Bone marrow (tissue), 2 donors: ENCODE results near the gene ASGR1.

Experiments
- DNase-seq, 2 donors: peaks; one replicate each; lab custom pipeline; 2025; lab: John Stamatoyannopoulos, UW

Gene ASGR1, protein sequence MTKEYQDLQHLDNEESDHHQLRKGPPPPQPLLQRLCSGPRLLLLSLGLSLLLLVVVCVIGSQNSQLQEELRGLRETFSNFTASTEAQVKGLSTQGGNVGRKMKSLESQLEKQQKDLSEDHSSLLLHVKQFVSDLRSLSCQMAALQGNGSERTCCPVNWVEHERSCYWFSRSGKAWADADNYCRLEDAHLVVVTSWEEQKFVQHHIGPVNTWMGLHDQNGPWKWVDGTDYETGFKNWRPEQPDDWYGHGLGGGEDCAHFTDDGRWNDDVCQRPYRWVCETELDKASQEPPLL

DNA sequence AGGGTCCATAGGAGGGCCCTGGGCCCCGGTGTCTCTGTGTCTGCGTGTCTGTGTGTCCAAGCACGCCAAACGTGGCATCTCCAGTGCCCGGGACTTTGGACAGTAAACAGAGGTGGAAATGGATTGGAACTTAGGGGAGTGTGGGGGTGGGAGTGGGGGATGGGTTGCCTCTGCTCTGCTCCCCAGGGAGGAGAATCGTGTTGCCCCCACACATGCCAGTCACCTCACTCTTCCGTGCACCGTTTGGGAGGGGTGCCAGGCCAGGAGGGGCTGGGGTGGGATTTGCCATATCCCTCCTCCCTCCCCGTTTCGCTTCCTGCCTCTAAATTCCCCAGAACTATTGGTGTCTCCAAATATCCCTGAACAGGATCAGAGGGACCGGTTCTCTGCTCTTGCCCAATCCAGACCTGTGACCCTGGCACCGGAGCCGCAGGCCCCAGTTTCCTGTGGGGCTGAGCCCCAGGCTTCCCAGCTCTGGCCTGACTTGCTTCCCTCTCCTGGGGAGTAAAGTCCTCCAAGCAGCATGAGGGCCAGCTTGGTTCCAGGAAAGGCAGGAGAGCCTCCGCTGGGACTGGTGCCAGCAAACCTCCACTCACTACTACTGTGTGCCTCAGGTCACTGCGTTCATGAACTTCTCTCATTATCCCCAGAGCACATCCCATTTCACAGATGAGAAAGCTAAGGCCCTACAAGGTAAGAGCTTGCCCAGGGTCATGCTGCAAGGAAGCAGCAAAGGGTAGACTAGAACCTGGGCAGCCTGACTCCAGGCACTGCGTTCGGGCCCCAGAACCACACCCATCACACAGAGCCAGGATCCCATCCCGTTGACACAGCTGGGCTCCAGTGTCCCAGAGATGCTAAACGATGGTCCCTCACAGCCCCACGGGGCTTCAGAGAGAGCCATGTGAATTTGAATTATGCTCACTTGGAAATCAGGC is at the start of gene ASGR1:
Gene ASGR1, minus strand, starts transcription at position 54 of the 938 bp plus-strand sequence. CDS start 807 bp downstream, outside the sequence.
- no peak for DNase-seq

DNA sequence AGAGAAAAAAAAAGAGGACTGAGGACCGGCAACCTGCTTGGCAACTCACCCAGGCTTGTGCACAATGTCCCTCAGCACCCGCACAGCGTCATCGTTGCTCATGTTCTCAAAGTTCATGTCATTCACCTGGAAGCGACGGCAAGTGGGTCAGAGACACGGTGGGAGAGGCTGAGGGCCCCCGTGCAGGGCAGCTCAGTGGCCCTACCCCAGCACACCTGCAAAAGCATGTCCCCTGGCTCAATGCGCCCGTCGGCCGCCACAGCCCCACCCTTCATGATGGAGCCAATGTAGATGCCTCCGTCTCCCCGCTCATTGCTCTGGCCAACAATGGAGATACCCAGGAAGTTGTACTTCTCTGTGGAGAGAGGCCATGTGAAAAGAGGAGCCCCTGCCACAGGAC is 49.8 kb upstream of the ASGR1 start:
- DNase-seq: no peak

DNA sequence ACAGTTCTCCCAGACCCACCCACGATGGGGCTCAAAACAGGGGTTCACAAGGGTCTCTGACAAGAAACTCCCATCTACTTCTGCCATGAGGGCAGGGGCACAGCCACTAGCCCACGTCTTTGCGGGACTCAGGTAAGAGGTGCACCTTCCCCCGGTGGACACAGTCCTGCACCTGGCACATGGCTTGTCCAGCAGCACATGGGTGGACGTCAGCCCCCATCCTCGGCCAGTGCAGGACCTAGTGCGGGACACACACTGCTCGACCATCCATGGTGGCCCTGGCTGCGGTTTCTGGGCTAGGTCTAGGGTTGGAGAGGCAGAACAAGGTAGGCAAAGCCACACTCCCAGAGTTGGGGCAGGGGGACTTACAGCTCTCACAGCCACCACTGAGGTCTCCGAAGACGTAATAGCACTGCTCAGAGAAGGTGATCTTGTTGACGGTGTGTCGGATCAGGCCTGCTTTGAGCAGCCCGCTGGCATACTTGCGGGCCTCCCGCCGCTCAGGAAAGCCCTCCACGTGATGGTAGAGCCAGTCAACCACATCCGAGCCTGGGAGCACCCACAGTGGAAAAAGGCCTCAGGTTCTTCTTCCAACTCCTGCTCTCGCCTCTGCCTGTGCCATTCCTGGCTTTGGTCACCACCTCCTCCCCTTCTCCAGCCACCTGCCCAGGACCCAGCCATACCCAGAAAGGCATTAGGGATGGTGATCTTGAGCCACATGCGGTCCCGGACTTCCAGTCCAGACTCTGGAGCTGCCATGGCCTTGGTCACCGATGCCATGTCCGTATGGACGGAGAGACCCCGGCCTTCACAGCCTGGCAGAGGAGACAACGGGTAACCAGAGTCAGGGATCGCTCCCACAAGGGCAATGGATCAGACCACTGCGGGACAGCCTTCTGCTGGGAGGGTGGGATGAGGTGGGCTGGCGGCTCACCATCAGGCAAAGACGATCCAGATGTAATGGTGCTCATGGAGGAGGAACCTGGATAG is 47.8 kb upstream of the ASGR1 start:
- no peak for DNase-seq

DNA sequence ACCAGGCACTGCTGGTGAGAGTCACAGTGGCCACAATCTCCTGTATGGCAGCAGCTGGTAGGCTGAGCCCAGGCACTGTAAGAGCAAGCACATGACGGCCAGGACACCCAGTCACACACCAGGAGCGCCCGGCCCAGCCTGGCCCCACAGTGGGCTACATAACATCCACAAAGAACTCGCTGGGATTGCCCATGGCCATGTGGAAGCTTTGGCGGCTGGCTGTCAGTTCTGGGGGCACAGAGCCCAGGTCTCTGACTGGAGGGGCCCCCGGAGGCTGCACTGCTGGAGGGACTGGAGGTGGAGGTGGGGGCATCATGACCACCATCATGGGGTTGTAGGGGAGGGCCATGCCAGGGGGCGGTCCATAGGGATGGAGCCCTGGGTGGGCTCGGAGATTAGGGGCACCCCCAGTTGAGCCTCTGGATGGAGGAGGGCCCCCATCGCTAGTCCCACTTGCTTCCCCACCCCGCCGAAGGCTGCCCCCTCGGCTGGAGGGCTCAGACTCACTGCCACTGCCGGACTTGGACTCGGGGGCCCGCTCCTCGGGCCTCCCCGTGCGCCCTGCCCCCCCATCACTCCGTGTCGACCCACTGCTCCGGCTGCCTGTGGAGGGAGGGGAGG is 46.7 kb upstream of the ASGR1 start:
- DNase-seq: no peak

DNA sequence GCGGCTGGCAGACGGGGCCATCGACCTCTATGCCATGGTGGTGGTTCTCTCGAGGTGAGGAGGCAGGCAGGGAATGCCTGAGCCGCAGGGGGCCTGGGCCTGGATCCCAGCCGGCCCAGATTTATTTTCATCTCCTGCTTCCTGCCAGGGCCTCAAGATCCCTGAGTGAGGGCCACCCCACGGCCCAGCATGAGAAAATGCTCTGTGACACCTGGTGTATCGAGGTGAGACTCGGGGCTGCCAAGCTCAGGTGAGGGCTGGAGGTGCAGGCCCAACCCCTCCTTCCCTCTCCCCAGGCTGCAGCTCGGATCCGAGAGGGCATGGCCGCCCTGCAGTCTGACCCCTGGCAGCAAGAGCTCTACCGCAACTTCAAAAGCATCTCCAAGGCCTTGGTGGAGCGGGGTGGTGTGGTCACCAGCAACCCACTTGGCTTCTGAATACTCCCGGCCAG is 45.5 kb upstream of the ASGR1 start:
- DNase-seq: no peak

DNA sequence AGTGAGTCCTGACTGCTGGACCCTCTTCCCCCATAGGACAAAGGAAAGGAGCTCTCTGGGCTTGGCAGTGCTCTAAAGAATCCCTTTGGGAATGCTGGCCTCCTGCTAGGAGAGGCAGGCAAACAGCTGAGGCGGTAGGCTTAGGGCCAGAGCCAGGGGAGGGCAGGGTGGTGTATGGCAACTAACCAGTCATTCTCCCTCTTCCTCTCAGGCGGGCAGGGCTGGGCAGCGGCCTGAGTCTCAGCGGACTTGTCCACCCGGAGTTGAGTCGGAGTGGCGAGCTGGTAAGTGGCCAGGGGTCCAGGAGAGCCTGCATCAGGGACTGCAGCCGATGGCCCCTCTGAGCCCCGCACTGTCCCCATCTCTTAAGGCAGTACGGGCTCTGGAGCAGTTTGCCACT is 44.9 kb upstream of the ASGR1 start:
- DNase-seq: no peak

DNA sequence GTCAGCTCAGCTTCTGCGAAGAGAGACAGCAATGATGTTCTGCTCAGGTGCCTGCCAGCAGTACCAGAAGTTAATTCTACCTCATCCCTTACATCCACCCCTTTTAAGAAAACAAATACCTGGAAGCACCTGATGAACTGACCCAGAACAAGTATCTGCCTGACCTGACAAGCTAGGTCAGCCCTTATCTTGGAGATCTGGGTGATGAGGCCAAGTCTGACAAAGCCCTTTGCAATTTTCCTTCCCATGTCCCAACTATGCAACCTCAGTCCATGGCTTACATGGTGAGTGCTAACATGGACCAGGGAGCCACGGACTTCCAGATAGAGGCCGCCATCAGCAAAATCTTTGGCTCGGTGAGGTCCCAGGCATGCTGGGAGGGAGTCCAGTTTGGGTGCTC is 44.2 kb upstream of the ASGR1 start:
- no peak for DNase-seq

DNA sequence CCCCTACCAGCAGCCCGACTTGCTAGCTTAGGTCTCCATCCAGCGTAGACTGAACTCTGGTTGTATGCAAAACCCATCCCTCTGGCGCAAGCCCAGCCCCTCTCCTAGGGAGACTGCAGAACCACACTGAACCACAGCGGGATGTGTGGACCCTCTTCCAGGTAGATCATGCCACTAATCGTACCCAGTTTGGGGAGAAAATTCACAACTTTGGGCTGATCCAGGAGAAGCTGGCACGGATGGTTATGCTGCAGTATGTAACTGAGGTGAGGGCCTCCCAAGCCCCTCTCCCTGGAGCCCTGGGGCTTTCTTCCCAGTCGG is 43.8 kb upstream of the ASGR1 start:
- DNase-seq: no peak

DNA sequence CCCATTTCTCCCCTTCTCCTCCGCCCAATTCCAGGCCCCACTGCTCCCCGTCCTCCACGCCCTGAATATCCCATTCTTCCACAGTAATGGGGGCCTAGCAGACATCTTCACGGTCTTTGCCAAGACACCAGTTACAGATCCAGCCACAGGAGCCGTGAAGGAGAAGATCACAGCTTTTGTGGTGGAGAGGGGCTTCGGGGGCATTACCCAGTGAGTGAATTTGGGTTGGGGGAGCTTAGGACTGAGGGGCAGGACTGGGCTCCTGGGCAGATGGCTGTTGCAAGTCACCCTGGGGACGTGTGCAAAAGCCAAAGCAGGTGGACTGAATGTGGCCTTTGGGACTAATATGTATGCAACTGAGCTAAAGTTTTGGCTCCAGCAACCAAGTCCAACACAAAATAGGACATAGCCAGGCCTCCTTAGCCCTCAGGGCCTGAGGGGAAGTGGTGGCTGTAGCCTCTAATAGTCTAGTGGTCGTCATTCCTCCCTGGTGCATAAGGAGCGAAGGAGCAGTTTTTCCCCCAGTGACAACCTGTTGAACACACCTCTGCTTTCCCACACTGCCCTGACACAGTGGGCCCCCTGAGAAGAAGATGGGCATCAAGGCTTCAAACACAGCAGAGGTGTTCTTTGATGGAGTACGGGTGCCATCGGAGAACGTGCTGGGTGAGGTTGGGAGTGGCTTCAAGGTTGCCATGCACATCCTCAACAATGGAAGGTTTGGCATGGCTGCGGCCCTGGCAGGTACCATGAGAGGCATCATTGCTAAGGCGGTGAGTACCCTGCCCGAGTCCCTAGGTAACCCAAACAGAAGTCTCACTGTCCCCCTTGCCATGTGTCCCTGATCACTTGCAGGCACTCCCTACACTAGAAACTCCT is 43.2 kb upstream of the ASGR1 start:
- DNase-seq: no peak

DNA sequence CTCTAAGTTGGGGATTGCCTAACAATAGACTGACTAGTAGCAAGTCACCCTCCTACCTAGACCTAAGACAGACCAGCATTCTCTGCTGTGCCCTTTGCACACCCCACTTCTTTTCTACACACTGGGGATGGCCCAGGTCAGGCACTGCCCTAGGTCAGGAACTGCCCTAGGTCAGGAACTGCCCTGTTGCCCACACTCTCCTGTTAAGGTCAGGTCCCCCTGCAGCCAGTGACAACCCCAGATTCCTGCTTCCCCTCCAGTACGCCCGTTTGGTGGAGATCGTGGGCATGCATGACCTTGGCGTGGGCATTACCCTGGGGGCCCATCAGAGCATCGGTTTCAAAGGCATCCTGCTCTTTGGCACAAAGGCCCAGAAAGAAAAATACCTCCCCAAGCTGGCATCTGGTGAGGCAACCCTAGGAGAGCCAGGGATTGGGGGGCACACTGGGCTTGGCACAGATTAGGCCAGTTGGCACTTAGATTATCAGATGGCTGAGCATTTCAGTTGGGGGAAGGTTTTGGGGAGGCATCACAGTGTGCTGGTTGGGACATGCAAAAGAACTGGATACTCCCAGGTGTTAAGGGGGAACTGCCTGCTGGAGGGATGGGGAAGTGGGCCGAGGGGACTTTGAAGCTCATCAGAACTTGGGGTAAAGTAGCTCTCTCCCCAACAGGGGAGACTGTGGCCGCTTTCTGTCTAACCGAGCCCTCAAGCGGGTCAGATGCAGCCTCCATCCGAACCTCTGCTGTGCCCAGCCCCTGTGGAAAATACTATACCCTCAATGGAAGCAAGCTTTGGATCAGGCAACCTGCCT is 42.3 kb upstream of the ASGR1 start:
- no peak for DNase-seq

DNA sequence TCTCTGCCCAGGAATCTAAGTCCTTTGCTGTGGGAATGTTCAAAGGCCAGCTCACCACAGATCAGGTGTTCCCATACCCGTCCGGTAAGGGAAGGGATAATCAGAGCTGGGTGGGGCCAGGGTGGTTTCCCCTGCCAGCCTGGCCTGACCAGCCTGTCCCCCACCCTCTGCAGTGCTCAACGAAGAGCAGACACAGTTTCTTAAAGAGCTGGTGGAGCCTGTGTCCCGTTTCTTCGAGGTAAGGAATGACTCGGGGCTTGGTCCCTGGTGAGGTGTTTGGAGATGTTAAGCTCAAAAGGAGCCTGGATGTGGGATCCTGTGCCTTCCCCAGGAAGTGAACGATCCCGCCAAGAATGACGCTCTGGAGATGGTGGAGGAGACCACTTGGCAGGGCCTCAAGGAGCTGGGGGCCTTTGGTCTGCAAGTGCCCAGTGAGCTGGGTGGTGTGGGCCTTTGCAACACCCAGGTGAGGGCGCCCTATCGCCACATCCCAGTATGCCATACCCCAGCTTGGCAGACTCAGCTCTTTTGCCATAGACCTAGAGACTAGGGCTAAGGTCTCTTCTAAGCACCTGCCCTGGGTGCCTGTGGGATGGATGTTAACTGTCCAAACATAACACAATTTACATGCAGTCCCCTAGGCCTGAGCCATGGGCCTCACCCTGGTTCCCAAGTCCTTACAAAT is 41.6 kb upstream of the ASGR1 start:
- peak in 1 of 2 donors; percentile 15 for DNase-seq

DNA sequence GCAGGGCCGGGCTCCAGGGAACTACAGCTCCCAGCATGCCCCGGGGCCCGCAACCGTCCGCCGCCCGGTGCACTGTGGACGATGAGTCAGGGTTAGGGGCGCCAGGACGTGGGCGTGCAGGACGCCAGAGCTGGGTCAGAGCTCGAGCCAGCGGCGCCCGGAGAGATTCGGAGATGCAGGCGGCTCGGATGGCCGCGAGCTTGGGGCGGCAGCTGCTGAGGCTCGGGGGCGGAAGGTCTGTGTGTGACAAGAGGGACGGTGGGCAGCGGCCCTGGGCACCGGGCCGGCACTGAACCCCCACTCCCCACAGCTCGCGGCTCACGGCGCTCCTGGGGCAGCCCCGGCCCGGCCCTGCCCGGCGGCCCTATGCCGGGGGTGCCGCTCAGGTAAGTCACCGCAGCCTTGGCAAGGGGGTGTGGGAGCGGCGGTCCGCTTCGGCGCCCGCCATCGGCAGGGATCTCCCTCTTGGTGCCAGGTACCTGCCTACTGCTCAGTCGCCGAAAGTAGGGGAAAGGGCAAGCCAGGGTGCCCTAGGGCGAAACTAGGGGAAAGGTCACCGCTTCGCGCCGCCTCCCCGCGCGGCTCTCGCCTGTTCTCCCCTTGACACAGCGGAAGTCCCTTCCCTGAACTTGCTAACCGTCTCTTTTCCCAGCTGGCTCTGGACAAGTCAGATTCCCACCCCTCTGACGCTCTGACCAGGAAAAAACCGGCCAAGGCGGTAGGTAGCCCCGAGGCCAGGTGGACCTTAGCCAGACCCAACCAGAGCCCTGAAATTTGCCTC is 40.8 kb upstream of the ASGR1 start, which contains the start of the genes ACADVL and DLG4:
Gene ACADVL, plus strand, starts transcription at position 127 of the 781 bp plus-strand sequence. Its CDS starts 47 bp downstream, at position 174.
Gene DLG4, minus strand, starts transcription at position 25 of the 781 bp plus-strand sequence.
- peak; percentile 50 to 56 for DNase-seq

DNA sequence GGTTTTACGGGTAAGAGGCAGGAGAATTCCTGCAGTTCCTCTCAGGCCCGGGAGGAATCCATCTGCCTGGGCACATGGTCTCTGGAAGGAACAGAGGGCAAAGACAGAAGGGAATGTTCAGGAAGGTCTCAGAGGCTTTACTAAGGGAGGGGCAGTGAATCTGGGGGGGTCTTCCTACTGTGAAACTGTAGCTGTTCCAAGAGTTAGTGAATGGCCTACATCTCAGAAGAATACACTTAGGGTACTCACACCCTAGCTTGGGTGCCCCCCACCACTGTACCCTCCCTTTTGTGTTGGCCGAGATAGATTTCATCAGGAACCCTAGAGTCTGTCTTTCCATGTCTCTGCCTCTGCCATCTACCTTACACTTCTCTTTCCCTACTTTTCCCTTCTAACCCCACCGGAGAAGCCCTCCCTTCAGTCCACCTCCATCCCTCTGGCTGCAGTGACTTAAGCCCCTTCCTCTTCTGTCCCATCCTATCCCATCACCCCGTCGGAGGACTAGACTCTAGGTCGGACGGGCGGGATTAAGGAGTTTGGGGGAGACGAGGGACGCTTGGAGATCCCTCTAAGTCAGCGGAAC is 40.1 kb upstream of the ASGR1 start:
- no peak for DNase-seq

DNA sequence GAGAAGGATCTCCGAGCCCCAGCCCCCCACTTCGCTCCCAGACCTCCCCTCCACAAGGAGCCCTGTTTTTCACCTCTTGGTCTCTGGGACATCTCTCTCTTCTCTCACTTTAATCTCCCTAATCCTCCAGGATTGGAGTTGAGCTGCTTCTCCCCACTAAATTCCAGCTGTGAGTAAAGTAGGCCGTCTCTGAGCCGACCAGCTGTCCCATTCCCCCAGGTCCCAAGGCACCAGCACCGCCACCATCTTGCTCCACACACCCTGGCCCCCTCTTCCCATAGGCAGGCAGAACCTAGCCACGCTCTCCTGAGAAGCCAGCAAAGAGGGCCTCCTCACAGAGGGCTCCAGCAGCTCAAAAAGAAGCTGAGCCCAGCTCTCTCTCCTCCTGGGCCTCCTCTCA is 39.6 kb upstream of the ASGR1 start:
- DNase-seq: no peak

DNA sequence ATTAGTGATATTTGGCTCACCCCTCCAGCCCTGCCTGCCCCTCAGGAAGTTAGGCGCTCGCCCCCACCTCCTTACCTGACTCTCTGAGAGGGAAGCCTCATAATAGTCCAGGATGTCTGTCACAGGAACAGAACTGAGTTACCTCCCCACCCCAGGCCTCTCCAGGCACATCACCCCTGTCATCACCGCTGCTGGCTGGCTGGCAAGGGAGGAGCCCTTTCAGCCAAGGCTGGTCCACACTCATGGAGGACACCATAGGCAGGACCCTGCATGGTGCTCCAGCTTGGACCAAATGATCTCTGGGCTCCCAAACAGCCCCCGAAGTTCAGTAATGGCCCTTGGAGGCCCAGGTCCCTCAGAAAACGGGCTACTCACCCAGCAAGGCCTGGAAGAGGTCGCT is 39.0 kb upstream of the ASGR1 start:
- DNase-seq: no peak

DNA sequence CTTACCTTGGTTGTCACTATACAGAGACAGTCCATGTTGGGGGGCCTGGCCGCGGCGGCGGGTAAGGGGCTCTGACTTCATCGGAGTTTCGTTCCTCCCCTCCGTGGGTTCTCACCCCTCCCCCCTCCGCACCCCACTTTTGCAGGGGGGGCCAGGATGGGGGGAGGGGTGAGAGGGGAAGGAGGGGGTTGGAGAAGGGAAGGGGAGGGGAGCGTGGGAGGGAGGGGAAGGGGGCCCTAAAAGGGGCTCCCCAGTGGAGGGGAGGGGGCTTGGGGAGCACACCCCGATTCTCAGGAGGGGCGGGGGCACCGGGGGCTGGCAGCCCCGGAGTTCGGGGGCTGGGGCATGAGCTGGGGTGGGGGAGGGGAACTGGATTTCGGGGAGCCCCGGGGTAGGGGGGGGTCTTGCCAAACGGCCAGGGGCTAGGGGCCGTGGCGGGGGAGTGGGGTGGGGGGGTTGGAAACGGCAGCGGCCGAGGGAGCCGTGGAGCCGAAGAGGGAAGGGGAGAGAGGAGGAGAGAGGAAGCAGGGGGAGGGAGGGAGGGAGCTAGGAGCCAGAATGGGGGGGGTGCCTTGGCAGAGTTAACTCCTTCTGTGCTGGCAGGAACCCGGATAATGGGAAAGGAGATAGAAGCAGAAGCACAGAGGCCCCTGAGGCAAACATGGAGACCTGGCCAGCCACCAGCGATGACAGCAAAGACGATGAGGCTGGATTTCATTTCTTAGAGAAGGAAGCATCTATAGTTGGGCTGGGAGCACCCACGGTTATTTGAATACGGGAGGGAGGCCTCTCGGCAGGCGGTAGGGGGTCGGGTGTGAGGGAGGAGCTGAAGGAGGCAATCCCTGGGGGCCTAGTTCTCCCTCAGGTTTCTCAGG is 38.2 kb upstream of the ASGR1 start:
- DNase-seq: peak; percentile 17 to 58
